Sigmoid colon (tissue), 7 donors: ENCODE data around the gene ZSCAN30. TPM values are rescaled to one million over a fixed set of nuclear protein-coding genes. Genes with fewer than 3 reads are reported as not detected.
"Not testable (repeated sequence)": the region's sequence is repeated elsewhere in the genome, so short reads cannot be mapped to it uniquely, and the experiment has no call there.

Experiments used
- DNase-seq: peaks from one replicate; pipeline ENCODE4 v3.0.0-alpha.2; 2019
- H3K27ac ChIP-seq, 4 donors: fragments of 200-600 bp; sonication (generic); one replicate each; pipeline ENCODE4 v1.5.1; 2016 to 2019; ENCODE audit warnings: mild to moderate bottlenecking in 1 of 4
- H3K27me3 ChIP-seq, 3 donors: fragments of 200-600 bp; sonication (generic); one replicate each; pipeline ENCODE4 v1.5.1; 2019; ENCODE audit warnings: mild to moderate bottlenecking in 1 of 3
- H3K36me3 ChIP-seq, 4 donors: fragments of 200-600 bp; sonication (generic); one replicate each; pipeline ENCODE4 v1.5.1; 2016 to 2019
- H3K4me1 ChIP-seq, 4 donors: fragments of 200-600 bp; sonication (generic); one replicate each; pipeline ENCODE4 v1.5.1; 2017 to 2019
- H3K4me3 ChIP-seq, 4 donors: fragments of 200-600 bp; sonication (generic); one replicate each; pipeline ENCODE4 v1.5.1; 2017 to 2019; ENCODE audit warnings: mild to moderate bottlenecking in 2 of 4, moderate library complexity in 1 of 4
- H3K9me3 ChIP-seq, 4 donors: fragments of 200-600 bp in 3 of 4; sonication (generic) in 3 of 4; one replicate each; pipeline versions ENCODE4 v1.5.1 to v1.6.1; 2013 to 2019
- EP300 ChIP-seq, 4 donors: sonication (generic); formaldehyde crosslinking; IDR thresholded peaks; one replicate each; pipeline ENCODE4 v1.6.1; 2017; ENCODE audit warnings: antibody characterized with exemption in 4 of 4
- POLR2A ChIP-seq, 2 donors: fragments of 450-650 bp; IDR thresholded peaks; one replicate each; pipeline ENCODE4 v1.6.1; 2016; ENCODE audit warnings: antibody characterized with exemption in 2 of 2, mild to moderate bottlenecking in 2 of 2, moderate library complexity in 2 of 2
- POLR2AphosphoS5 ChIP-seq, 4 donors: sonication (generic); formaldehyde crosslinking; IDR thresholded peaks; one replicate each; pipeline ENCODE4 v1.6.1; 2017; ENCODE audit warnings: antibody characterized with exemption in 4 of 4
- WGBS, 2 donors: extraction: QIAGEN DNeasy Blood & Tissue Kit; methylation state at CpG; one replicate each; pipeline ENCODE4 v1.1.7; 2013; 5-methylcytosine and 5-hydroxymethylcytosine counted together
- intact Hi-C: fragments of 100-400 bp; cut with DNase I; formaldehyde crosslinking; loops from one replicate; pipeline ENCODE4 v1.15.1; 2023
- polyA plus RNA-seq, 3 donors: library from polyadenylated mRNA; stranded (reverse); fragments of 200-250 nt; gene quantifications; one replicate each; pipeline ENCODE4 v1.2.3, GENCODE V29; 2013
- total RNA-seq, 4 donors: library from RNA; depleted of rRNA; stranded (reverse); fragments of >200 nt; gene quantifications; one replicate each; pipeline ENCODE4 v1.1.0, GENCODE V29; 2016
- TF ChIP-seq, protein P1 (sequence below), 4 experiments: fragments of 450-650 bp in 3 of 4; fragments of 200-600 bp in 1 of 4; IDR thresholded peaks; one replicate each; pipeline ENCODE4 v1.5.1; 2016 to 2019; ENCODE audit warnings: antibody characterized with exemption in 4 of 4, mild to moderate bottlenecking in 3 of 4, moderate library complexity in 2 of 4
- donor health status: healthy with polysubstance abuse.
- donor health status: Bipolar disorder and iron deficiency.
- donor health status: healthy.

The ZSCAN30 gene
- total and polyA plus RNA-seq, 7 donors: 2.5 to 25.8 (median 12.5) TPM

GRCh38 chr18:35227254-35227653 lies 62.8 kb downstream of the ZSCAN30 start:
- H3K36me3 ChIP-seq: no peaks in the 10 kb centered on the region
- no peak for TF ChIP-seq POLR2A (IDR thresholded peaks at IDR 0.05)
- TF ChIP-seq POLR2AphosphoS5 (IDR thresholded peaks at IDR 0.05): no peak
- no peak for TF ChIP-seq EP300 (IDR thresholded peaks at IDR 0.05)
- TF ChIP-seq, protein P1, sequence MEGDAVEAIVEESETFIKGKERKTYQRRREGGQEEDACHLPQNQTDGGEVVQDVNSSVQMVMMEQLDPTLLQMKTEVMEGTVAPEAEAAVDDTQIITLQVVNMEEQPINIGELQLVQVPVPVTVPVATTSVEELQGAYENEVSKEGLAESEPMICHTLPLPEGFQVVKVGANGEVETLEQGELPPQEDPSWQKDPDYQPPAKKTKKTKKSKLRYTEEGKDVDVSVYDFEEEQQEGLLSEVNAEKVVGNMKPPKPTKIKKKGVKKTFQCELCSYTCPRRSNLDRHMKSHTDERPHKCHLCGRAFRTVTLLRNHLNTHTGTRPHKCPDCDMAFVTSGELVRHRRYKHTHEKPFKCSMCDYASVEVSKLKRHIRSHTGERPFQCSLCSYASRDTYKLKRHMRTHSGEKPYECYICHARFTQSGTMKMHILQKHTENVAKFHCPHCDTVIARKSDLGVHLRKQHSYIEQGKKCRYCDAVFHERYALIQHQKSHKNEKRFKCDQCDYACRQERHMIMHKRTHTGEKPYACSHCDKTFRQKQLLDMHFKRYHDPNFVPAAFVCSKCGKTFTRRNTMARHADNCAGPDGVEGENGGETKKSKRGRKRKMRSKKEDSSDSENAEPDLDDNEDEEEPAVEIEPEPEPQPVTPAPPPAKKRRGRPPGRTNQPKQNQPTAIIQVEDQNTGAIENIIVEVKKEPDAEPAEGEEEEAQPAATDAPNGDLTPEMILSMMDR (IDR thresholded peaks at IDR 0.05): no peak
- intact Hi-C loops: no loop called here
- H3K27ac ChIP-seq: no peak overlapping the region
- WGBS, 2 donors: 88 to 90% methylated on average over 1 of the region's 1 CpG
- no peaks in the 10 kb centered on the region for H3K27me3 ChIP-seq
- H3K4me1 ChIP-seq: peaks cover 0 to 9% (median 2%) of the 10 kb centered on the region in 4 donors
- no peaks in the 10 kb centered on the region for H3K9me3 ChIP-seq
- DNase-seq: no peak
- no peak overlapping the region for H3K4me3 ChIP-seq

- Histone ChIP-seq H3K4me3 (no peak overlapping the region), H3K36me3 (no peaks in the 10 kb centered on the region), H3K4me1 (no peaks in the 10 kb centered on the region), H3K9me3 (no peaks in the 10 kb centered on the region), H3K27me3 (no peaks in the 10 kb centered on the region), H3K27ac (no peak overlapping the region)
- intact Hi-C loops: no loop called here
- DNase-seq: no peak
- TF ChIP-seq, protein P1 (IDR thresholded peaks at IDR 0.05): no peak
- TF ChIP-seq POLR2A (IDR thresholded peaks at IDR 0.05): no peak
- TF ChIP-seq EP300 (IDR thresholded peaks at IDR 0.05): no peak
- 95 to 97% methylated on average over 3 of the region's 3 CpGs for WGBS, 2 donors
Measured at GRCh38 chr18:35223797-35224196, 66.2 kb downstream of the ZSCAN30 start.

DNA sequence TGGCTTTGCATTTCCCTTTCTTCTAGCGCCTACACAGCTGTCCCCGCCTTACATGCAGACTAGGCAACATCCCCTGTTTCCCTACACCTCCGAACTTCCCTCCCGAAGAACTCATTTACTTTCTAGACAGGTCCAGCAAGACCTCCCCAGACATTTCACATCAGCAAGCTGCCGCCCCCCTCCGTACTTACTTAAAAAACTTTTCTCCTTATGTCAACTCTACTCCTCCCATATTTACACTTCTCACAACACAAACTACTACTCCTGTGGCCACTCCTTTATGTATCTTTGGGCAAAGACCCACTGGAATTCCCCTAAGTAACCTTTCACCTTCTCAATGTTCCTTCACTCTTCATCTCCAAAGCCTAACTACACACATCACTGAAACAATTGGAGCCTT lies 69.6 kb downstream of the ZSCAN30 start:
- intact Hi-C loops: no loop called here
- no peak for TF ChIP-seq EP300 (IDR thresholded peaks at IDR 0.05)
- TF ChIP-seq, protein P1 (IDR thresholded peaks at IDR 0.05): no peak
- no peak for TF ChIP-seq POLR2AphosphoS5 (IDR thresholded peaks at IDR 0.05)
- TF ChIP-seq POLR2A (IDR thresholded peaks at IDR 0.05): no peak

GRCh38 chr18:35219331-35219730 lies 70.7 kb downstream of the ZSCAN30 start:
- H3K27me3 ChIP-seq, H3K4me1 ChIP-seq, H3K36me3 ChIP-seq, DNase-seq, H3K4me3 ChIP-seq, H3K9me3 ChIP-seq, intact Hi-C loops, H3K27ac ChIP-seq: not testable (repeated sequence)
- 67 to 75% methylated on average over 4 of the region's 4 CpGs for WGBS, 2 donors

More for the DNA sequence above, 69.6 kb downstream of the ZSCAN30 start:
- Histone ChIP-seq H3K27me3 (no peaks in the 10 kb centered on the region), H3K9me3 (no peaks in the 10 kb centered on the region), H3K27ac (no peak overlapping the region), H3K4me3 (no peak overlapping the region), H3K36me3 (no peaks in the 10 kb centered on the region), H3K4me1 (no peaks in the 10 kb centered on the region)
- 15 to 68% methylated on average over 6 of the region's 6 CpGs for WGBS, 2 donors
- DNase-seq: no peak

- H3K4me1 ChIP-seq, intact Hi-C loops, H3K27ac ChIP-seq, DNase-seq, H3K9me3 ChIP-seq, H3K4me3 ChIP-seq, H3K27me3 ChIP-seq, H3K36me3 ChIP-seq: not testable (repeated sequence)
- 90 to 91% methylated on average over 10 of the region's 10 CpGs for WGBS, 2 donors
Measured at GRCh38 chr18:35216611-35217010, 73.4 kb downstream of the ZSCAN30 start.

- Histone ChIP-seq H3K9me3 (no peaks in the 10 kb centered on the region), H3K4me3 (no peak overlapping the region), H3K36me3 (no peaks in the 10 kb centered on the region), H3K27me3 (no peaks in the 10 kb centered on the region), H3K27ac (no peak overlapping the region), H3K4me1 (no peaks in the 10 kb centered on the region)
- intact Hi-C loops: no loop called here
- no peak for DNase-seq
- WGBS, 2 donors: 93 to 100% methylated on average over 1 of the region's 1 CpG
- no peak for TF ChIP-seq EP300 (IDR thresholded peaks at IDR 0.05)
- no peak for TF ChIP-seq POLR2AphosphoS5 (IDR thresholded peaks at IDR 0.05)
- TF ChIP-seq, protein P1 (IDR thresholded peaks at IDR 0.05): no peak
- TF ChIP-seq POLR2A (IDR thresholded peaks at IDR 0.05): no peak
Measured at GRCh38 chr18:35215026-35215425, 75.0 kb downstream of the ZSCAN30 start.

DNA sequence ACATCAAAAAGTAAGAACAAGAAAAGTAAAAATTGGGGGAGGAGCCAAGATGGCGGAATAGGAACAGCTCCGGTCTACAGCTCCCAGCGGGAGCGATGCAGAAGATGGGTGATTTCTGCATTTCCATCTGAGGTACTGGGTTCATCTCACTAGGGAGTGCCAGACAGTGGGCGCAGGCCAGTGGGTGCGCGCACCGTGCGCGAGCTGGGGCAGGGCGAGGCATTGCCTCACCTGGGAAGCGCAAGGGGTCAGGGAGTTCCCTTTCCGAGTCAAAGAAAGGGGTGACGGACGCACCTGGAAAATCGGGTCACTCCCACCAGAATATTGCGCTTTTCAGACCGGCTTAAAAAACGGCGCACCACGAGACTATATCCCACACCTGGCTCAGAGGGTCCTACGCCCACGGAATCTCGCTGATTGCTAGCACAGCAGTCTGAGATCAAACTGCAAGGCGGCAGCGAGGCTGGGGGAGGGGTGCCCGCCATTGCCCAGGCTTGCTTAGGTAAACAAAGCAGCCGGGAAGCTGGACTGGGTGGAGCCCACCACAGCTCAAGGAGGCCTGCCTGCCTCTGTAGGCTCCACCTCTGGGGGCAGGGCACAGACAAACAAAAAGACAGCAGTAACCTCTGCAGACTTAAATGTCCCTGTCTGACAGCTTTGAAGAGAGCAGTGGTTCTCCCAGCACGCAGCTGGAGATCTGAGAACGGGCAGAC lies 84.1 kb downstream of the ZSCAN30 start:
- H3K4me3 ChIP-seq, H3K4me1 ChIP-seq, H3K27me3 ChIP-seq, H3K9me3 ChIP-seq, H3K36me3 ChIP-seq, intact Hi-C loops, H3K27ac ChIP-seq, DNase-seq: not testable (repeated sequence)
- 91 to 92% methylated on average over 25 of the region's 30 CpGs for WGBS, 2 donors
